Stimulated activated CD4-positive, alpha-beta T cell treated with anti-CD3 and anti-CD28 coated beads, TNF-alpha, amount 100 ng/mL, for 4 hours (primary cell): ENCODE data around the gene NCAPG.

Source experiments
- DNase-seq, 3 experiments: peaks; one replicate each; pipeline ENCODE4 v3.0.0-alpha.2; 2020; ENCODE audit warnings: low read depth in 3 of 3

Gene NCAPG

GRCh38 chr4:17810260-17811077 is at the start of gene NCAPG, which contains the start of gene DCAF16:
Gene NCAPG, plus strand, starts transcription at chr4:17810979. Its CDS starts 99 bp downstream, at chr4:17811078.
Gene DCAF16, minus strand, starts transcription at chr4:17810757. Its CDS starts 6,616 bp downstream, at chr4:17804141.
- DNase-seq: peak; percentile 96 to 98 (median 98)

- no peak for DNase-seq
These were observed 49.7 kb upstream of the NCAPG start for GRCh38 chr4:17761062-17761461.

DNA sequence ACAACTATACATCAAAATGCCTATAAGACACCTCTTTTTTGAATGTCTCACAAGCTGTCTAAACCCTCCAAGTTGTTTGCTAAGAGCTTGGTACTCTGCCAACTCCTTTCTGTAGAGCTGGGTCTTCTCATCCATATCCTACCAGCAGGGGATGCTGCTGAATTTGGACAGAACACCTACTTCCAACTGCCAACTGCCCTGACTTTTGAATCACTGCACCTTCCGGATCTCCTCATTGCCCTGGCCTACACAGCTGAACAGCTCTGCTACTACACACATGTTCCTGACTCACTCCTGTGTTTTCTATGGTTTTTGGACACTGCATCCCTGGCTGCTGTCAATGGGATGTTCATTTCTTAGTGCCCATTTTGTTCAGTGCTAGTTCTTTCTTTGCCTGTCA is 48.1 kb upstream of the NCAPG start:
- no peak for DNase-seq

- no peak for DNase-seq
These were observed 47.4 kb upstream of the NCAPG start for GRCh38 chr4:17763416-17763815.

- DNase-seq: no peak
These were observed 46.8 kb upstream of the NCAPG start for GRCh38 chr4:17763931-17764330.

- no peak for DNase-seq
These were observed 45.1 kb upstream of the NCAPG start for GRCh38 chr4:17765514-17766286.

DNA sequence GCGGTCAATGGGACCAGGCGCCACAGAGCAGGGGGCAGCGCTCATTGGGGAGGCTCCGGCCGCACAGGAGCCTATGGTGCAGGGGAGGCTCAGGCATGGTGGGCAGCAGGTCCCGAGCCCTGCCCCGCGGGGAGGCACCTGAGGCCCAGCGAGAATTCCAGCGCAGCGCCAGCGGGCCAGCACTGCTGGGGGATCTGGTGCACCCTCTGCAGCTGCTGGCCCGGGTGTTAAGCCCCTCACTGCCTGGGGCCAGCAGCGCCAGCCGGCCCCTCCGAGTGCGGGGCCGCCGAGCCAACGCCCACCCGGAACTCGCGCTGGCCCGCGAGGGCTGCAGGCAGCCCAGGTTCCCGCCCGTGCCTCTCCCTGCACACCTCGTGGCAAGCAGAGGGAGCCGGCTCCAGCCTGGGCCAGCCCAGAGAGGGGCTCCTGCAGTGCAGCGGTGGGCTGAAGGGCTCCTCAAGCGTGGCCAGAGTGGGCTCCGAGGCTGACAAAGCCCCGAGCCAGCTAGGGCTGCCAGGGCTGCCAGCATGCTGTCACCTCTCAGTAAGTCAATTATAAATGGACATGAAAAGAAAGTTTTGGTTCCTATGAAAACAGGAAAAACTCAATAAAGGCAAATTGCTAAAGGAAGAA is 43.8 kb upstream of the NCAPG start:
- DNase-seq: no peak

DNA sequence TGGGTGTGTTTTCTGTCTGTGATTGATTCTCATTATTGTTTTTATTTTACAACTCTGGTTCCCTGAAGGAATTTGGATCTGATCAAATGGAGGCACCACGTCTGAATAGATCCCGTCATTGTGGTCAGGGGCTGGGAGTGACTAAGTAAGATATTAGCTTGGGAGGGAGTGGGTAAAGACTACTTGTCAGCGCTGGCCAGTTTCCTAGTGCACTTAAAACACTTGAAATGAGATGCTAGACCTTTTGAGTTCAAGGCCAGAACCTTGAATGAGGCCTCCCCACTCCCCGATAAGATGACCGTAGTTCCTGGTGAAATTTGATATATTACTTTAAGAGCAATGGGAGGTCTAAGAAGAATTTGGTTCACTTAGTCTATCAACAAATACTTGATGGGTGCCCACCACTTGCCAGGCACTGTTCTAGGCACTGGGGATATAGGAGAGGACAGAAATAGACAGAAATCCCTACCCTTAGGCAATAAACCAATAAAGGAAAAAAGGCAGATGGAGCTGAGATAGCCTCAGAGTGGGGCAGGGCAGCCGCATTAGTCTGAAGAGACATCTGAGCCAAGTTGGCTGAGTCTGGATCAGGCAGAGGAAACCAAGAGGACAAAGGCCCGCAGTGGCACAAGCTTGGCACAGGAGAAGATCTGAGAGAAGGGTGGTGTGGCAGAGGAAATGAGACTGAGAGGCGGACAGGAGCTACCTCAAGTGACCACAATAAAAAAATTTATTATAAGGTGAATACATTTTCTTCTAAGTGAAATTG is 41.2 kb upstream of the NCAPG start:
- no peak for DNase-seq

DNA sequence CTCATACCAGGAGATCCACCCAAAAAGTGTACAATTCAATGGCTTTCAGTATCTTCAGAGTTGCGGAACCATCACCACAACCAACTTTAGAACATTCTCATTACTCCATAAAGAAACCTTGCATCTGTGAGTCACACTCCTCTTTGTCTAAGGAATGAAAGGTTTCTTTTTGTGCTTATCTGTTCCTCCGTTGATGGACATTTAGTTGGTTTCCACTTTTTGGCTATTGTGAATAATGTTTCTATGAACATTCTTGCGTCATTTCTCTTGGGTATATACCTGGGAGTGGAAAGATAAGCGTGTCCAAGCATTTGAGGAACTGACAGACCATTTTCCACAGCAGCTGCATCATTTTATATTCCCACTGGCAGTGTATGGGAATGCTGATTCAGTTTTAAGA is 39.9 kb upstream of the NCAPG start:
- no peak for DNase-seq

DNA sequence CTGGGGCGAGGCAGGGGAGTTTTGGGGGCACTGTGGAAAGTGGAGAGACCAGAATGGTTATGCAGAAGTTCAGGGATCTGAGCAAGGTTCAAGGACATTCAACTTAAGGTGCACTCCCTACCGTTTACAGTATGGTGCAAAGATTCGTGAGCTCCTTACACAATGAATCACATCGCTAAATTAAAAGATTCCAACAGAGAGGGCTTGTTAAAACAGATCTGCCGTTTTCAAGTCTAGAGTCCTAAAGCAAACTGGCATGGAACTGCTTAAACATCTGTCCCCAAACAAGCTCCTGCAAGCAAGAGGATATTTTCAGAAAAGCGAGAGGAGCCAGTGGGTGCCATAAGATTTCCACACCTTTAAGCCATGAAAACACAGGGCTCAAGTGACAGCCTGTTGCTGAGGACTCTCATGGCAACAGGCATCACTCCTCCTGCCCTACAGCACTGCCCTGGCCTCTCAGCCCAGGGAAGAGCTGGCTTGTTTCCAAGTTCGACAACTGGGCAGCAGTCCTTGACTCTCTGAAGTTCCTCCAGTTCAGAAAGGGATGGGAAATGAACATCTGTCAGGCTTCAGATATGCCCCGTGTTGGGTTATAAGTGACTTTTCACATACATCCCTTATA is 39.4 kb upstream of the NCAPG start:
- no peak for DNase-seq

GRCh38 chr4:17773135-17773698 is 37.6 kb upstream of the NCAPG start:
- no peak for DNase-seq

GRCh38 chr4:17778431-17778830 is 32.3 kb upstream of the NCAPG start:
- no peak for DNase-seq

- no peak for DNase-seq
These were observed 30.1 kb upstream of the NCAPG start for GRCh38 chr4:17780501-17781299.

DNA sequence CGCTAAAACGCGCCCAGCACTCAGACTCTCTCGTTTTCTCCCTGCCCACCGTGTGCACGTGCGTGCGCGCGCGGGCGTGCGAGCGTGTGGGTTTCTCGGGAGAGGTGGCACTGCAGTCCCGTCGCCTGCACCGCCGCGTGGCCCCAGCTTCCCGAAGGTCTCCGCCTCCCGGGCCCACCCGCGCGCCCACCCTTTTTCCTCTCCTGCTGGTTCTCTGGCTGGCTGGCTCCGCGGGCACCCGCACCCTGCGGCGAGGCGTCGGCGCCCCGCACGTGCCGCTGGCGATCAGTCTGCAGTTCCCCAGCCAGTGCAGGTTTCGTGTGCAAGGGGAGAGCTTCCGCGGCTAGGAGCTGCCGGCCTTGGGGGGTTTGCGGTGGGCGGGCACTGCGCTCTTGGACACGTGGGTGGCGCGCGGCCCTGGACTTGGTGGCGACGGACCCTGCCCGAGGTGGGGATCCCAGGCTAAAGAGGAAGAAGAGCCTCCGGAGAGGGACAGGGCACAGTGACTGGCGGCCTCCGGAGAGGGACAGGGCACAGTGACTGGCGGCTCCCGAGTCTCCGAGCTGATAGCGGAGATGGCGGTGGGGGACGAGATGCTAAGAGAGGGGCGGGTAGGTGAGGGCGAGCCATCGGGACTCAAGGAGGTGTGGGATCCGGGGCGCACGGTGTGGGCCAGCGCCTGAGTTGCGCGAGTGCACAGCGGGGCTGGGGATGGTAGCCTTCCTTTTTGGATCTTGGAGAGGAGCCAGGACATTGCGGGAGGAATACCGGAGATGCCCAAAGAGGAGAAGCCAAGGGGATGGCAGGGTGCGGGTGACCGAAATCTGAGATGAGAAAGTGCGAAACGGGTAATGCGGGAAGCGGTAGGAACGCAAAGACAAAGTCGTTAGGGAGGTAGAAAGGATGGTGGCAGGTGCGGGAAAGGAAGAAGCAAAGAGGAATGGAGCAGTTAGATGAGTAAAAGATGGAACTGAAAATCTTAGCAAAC is 29.2 kb upstream of the NCAPG start, which contains the start of gene FAM184B:
FAM184B (minus strand) TSS at position 322 of the 988 bp plus-strand sequence. CDS start 322 bp downstream, outside the sequence.
- DNase-seq: no peak

DNA sequence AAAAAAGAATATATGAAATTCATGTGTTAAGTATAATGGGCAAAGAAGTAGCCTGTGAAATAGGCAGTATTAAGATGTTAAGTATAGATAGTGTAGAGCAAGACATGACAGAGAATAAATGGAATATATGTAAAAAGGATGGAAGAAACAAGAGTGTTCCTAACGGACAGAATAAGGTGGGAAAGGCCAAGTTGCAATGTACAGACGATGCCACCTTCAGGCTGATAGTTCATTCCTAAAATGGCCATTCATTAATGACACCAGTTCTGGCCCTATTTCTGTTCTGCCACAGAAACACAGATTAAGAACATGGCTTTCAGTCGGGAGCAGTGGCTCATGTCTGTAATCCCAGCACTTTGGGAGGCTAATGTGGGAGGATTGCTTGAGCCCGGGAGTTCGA is 24.9 kb upstream of the NCAPG start:
- no peak for DNase-seq

- no peak for DNase-seq
These were observed 24.2 kb upstream of the NCAPG start for GRCh38 chr4:17786567-17786966.

DNA sequence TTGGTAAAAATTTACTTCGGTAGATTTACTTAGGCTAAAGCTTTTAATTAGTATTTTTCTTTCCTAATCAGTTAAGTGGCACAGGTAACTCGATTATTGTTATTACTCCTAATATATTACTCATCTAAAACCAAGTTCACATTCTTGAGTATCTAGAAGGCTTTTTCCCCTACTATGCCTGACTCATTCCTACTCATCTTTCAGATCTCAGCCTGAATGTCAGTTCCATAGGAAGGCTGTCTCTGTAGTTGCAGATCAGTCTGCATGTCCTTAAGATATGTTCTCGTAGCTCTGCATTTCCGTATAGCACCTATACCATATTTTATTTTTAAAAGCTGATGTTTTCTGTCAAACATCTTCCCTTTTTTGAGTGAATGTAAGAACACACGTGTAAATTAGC is 23.5 kb upstream of the NCAPG start:
- DNase-seq: no peak

- DNase-seq: no peak
These were observed 21.8 kb upstream of the NCAPG start for GRCh38 chr4:17788956-17789355.

GRCh38 chr4:17794730-17795129 is 16.0 kb upstream of the NCAPG start:
- no peak for DNase-seq
